HL-60 (cell line): ENCODE measurements around the gene TNNI2.

Experiments used
- GABPA ChIP-seq: IDR thresholded peaks from 2 replicates; pipeline ENCODE4 v1.6.1; 2012; ENCODE audit warnings: low read depth
- POLR2AphosphoS5 ChIP-seq: IDR thresholded peaks from 2 replicates; pipeline ENCODE4 v1.6.1; 2012; ENCODE audit warnings: low read depth
- REST ChIP-seq: IDR thresholded peaks from 2 replicates; pipeline ENCODE4 v1.6.1; 2012; ENCODE audit warnings: low read depth; ENCODE audit not compliant: insufficient replicate concordance
- SPI1 ChIP-seq: IDR thresholded peaks from 2 replicates; pipeline ENCODE4 v1.6.1; 2012; ENCODE audit warnings: low read depth, mild to moderate bottlenecking, borderline replicate concordance
- TF ChIP-seq, protein P1 (sequence below): IDR thresholded peaks from one replicate; pipeline ENCODE4 v1.5.1; 2011; ENCODE audit warnings: low read length, control low read depth, inconsistent platforms; ENCODE audit not compliant: insufficient read depth

DNA sequence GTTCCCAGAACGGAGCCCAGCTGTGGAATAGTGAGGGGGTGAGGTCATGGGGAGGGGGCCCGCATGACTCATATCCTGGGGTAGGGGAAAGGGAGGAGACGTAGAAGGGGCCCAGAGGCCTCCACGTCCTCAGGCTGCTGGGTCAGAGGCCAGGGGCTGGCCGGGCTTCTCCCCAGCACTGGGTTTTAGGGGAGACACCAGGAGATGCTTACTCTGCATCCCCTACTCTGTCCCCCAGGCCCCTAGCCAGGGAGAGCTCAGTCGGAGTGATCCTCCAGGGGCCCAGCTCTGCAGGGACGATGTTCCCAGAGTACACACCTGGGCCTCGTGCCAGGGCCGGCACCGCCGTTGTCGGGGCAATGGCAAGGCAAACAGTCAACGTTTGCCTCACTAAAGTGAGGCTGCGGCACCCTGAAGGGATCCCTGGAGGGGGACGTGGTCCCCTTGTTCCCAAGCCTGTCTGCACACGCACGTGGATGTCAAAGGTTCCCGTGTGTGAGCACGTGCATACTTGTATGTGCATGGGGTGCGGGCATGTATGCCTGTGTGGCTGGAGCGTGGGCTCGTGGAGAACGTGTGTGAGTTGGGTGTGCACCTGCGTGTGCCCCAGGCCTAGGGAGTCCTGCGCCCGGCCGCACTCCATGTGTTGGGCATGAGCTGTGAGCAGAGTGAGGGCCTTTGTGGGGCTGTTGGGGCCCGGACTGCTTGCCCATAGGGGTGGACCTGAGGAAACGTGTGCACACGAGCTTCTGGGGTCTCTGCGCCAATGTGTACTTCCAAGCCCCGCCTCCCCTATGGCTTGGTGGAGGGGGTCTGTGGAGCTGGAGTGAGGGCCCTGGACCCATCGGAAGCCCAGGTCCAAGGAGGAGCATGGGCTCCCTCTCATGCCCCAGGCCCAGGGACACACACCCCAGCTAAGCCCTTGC, 38.7 kb downstream of the TNNI2 start:
- TF ChIP-seq, protein P1, sequence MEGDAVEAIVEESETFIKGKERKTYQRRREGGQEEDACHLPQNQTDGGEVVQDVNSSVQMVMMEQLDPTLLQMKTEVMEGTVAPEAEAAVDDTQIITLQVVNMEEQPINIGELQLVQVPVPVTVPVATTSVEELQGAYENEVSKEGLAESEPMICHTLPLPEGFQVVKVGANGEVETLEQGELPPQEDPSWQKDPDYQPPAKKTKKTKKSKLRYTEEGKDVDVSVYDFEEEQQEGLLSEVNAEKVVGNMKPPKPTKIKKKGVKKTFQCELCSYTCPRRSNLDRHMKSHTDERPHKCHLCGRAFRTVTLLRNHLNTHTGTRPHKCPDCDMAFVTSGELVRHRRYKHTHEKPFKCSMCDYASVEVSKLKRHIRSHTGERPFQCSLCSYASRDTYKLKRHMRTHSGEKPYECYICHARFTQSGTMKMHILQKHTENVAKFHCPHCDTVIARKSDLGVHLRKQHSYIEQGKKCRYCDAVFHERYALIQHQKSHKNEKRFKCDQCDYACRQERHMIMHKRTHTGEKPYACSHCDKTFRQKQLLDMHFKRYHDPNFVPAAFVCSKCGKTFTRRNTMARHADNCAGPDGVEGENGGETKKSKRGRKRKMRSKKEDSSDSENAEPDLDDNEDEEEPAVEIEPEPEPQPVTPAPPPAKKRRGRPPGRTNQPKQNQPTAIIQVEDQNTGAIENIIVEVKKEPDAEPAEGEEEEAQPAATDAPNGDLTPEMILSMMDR = no peak
- no peak for TF ChIP-seq GABPA
- TF ChIP-seq REST = no peak
- no peak for TF ChIP-seq POLR2AphosphoS5
- no peak for TF ChIP-seq SPI1
